ENCODE measurements around the gene MRPL23.

Gene MRPL23

GRCh38 chr11:1946812-1947484, at the start of gene MRPL23:
TSS of gene MRPL23 (plus strand) at chr11:1947332. CDS start at chr11:1947363, 31 bp downstream.
- no peak for DNase-seq

GRCh38 chr11:1899090-1899489, 48.0 kb upstream of the MRPL23 start:
- no peak for DNase-seq

- DNase-seq, result no peak
These were observed 47.4 kb upstream of the MRPL23 start for GRCh38 chr11:1899686-1900085.

GRCh38 chr11:1906181-1906580, 41.0 kb upstream of the MRPL23 start:
- no peak for DNase-seq

- no peak for DNase-seq
These were observed 40.3 kb upstream of the MRPL23 start for GRCh38 chr11:1906611-1907423.

- DNase-seq, result no peak
These were observed 38.5 kb upstream of the MRPL23 start for GRCh38 chr11:1908618-1909017.

- no peak for DNase-seq
These were observed 37.6 kb upstream of the MRPL23 start for GRCh38 chr11:1909524-1909923.

- DNase-seq, result no peak
These were observed 34.7 kb upstream of the MRPL23 start for GRCh38 chr11:1912289-1912878.

- DNase-seq, result no peak
These were observed 33.7 kb upstream of the MRPL23 start for GRCh38 chr11:1913271-1914060.

- no peak for DNase-seq
These were observed 31.4 kb upstream of the MRPL23 start for GRCh38 chr11:1915795-1916131.

- no peak for DNase-seq
These were observed 30.8 kb upstream of the MRPL23 start for GRCh38 chr11:1916132-1916985.

- no peak for DNase-seq
These were observed 30.1 kb upstream of the MRPL23 start for GRCh38 chr11:1916986-1917522.

GRCh38 chr11:1917523-1918435, 29.4 kb upstream of the MRPL23 start:
- DNase-seq, result no peak

- DNase-seq, result no peak
These were observed 28.5 kb upstream of the MRPL23 start for GRCh38 chr11:1918436-1919315.

GRCh38 chr11:1919391-1920127, 27.6 kb upstream of the MRPL23 start, which contains the start of gene TNNT3:
TSS of gene TNNT3 (plus strand) at chr11:1919703. CDS start at chr11:1922875, 3,172 bp downstream.
- DNase-seq, result no peak

- no peak for DNase-seq
These were observed 26.8 kb upstream of the MRPL23 start for GRCh38 chr11:1920128-1920908.

GRCh38 chr11:1920909-1921573, 26.1 kb upstream of the MRPL23 start:
- DNase-seq, result no peak
